Erythroblast (primary cell): Measurements from ENCODE around the gene BPHL.
"Not testable (repeated sequence)": the region's sequence is repeated elsewhere in the genome, so short reads cannot be mapped to it uniquely, and the experiment has no call there.

ENCODE experiments used
- GATA1 ChIP-seq: IDR thresholded peaks from 2 replicates; pipeline ENCODE4 v1.6.1; 2011; ENCODE audit warnings: low read depth, mild to moderate bottlenecking, control low read depth, low read length, moderate library complexity
- POLR2A ChIP-seq: IDR thresholded peaks from 2 replicates; pipeline ENCODE4 v1.6.1; 2011; ENCODE audit warnings: mild to moderate bottlenecking, low read length

- not testable (repeated sequence) for TF ChIP-seq POLR2A, GATA1
These were observed 49.5 kb downstream of the BPHL start for GRCh38 chr6:3168046-3168445.
